IMR-90 (cell line): ENCODE data around the gene CD1B. TPM values are rescaled to one million over a fixed set of nuclear protein-coding genes. Genes with fewer than 3 reads are reported as not detected.

Source experiments
- ATAC-seq: fragments of 200-7000 bp; cut with Tn5 transposase; 2 replicates; pipeline ENCODE4 v1.9.1; 2020; ENCODE audit warnings: low read depth, mild to moderate bottlenecking, moderate library complexity
- BruUV-seq: library from RNA; stranded (reverse); fragments of 400-500 nt; replicated peaks from 2 replicates; lab custom pipeline; 2021; lab: Mats Ljungman, UMichigan
- CTCF ChIA-PET: fragments of 300-600 bp; formaldehyde crosslinking; extraction: SDS; loops from one replicate; lab custom pipeline; 2021; ENCODE audit warnings: antibody characterized with exemption; lab: Yijun Ruan, JAX
- POLR2A ChIA-PET: fragments of 300-600 bp; sonication (Branson Sonifier 250); formaldehyde crosslinking; loops from one replicate; lab custom pipeline; 2022; ENCODE audit warnings: antibody characterized with exemption; ENCODE audit not compliant: unreplicated experiment; lab: Charles Lee
- DNase-seq: peaks from one replicate; pipeline ENCODE4 v3.0.0; 2013
- H2AFZ ChIP-seq: replicated peaks from 2 replicates; pipeline ENCODE3; 2013; ENCODE audit warnings: low read length, mild to moderate bottlenecking; ENCODE audit not compliant: poor library complexity
- H2AK5ac ChIP-seq: 2 replicates; pipeline ENCODE4 v1.6.1; 2013; ENCODE audit warnings: low read depth, low read length, inconsistent platforms
- H2AK9ac ChIP-seq: replicated peaks from 2 replicates; pipeline ENCODE3; 2013; ENCODE audit warnings: mild to moderate bottlenecking, low read depth, low read length, moderate library complexity; ENCODE audit not compliant: poor library complexity
- H2BK120ac ChIP-seq: 2 replicates; pipeline ENCODE4 v1.6.1; 2013; ENCODE audit warnings: low read depth, low read length, inconsistent platforms
- H2BK15ac ChIP-seq: 3 replicates; pipeline ENCODE4 v1.6.1; 2013; ENCODE audit warnings: low read depth, low read length, inconsistent platforms
- H2BK20ac ChIP-seq: 2 replicates; pipeline ENCODE4 v1.6.1; 2013; ENCODE audit warnings: low read depth, mild to moderate bottlenecking, inconsistent platforms, low read length, moderate library complexity
- H2BK5ac ChIP-seq: 2 replicates; pipeline ENCODE4 v1.6.1; 2013; ENCODE audit warnings: mild to moderate bottlenecking, low read depth, low read length, inconsistent platforms; ENCODE audit not compliant: poor library complexity, severe bottlenecking
- H3K14ac ChIP-seq: replicated peaks from 2 replicates; pipeline ENCODE4 v1.6.1; 2013; ENCODE audit warnings: low read depth, low read length, inconsistent platforms
- H3K18ac ChIP-seq: 2 replicates; pipeline ENCODE4 v1.6.1; 2013; ENCODE audit warnings: low read depth, low read length, control low read depth
- H3K23ac ChIP-seq: 2 replicates; pipeline ENCODE4 v1.6.1; 2013; ENCODE audit warnings: low read depth, low read length, inconsistent platforms
- H3K27ac ChIP-seq: 2 replicates; pipeline ENCODE4 v1.5.1; 2013; ENCODE audit warnings: mild to moderate bottlenecking, control low read depth, low read length; ENCODE audit not compliant: insufficient read depth
- H3K27me3 ChIP-seq: 2 replicates; pipeline ENCODE4 v1.6.1; 2013; ENCODE audit warnings: low read length; ENCODE audit not compliant: control insufficient read depth, insufficient read depth
- H3K36me3 ChIP-seq: 2 replicates; pipeline ENCODE4 v1.6.1; 2013; ENCODE audit warnings: low read length, mixed read lengths; ENCODE audit not compliant: control insufficient read depth, insufficient read depth
- H3K4ac ChIP-seq: 2 replicates; pipeline ENCODE4 v1.6.1; 2013; ENCODE audit warnings: low read depth, low read length, inconsistent platforms
- H3K4me1 ChIP-seq: 2 replicates; pipeline ENCODE4 v1.6.1; 2013; ENCODE audit warnings: low read length, mixed read lengths; ENCODE audit not compliant: control insufficient read depth, insufficient read depth
- H3K4me2 ChIP-seq: 2 replicates; pipeline ENCODE4 v1.6.1; 2013; ENCODE audit warnings: low read depth, mild to moderate bottlenecking, control low read depth, low read length, moderate library complexity
- H3K4me3 ChIP-seq: 2 replicates; pipeline ENCODE4 v1.5.1; 2013; ENCODE audit warnings: low read depth, mild to moderate bottlenecking, control low read depth, low read length, moderate library complexity; ENCODE audit not compliant: insufficient read depth
- H3K56ac ChIP-seq: 2 replicates; pipeline ENCODE4 v1.6.1; 2013; ENCODE audit warnings: low read length, inconsistent platforms; ENCODE audit not compliant: insufficient read depth; ENCODE audit errors: extremely low read depth
- H3K79me1 ChIP-seq, 2 experiments: 2 replicates each; pipeline ENCODE4 v1.6.1; 2013; ENCODE audit warnings: low read length in 2 of 2, inconsistent platforms in 1 of 2, low read depth in 1 of 2
- H3K9ac ChIP-seq: 2 replicates; pipeline ENCODE4 v1.6.1; 2013; ENCODE audit warnings: low read depth, low read length, control low read depth
- H3K9me1 ChIP-seq: 2 replicates; pipeline ENCODE4 v1.6.1; 2013; ENCODE audit warnings: low read length, inconsistent platforms; ENCODE audit not compliant: insufficient read depth
- H3K9me3 ChIP-seq: 2 replicates; pipeline ENCODE4 v1.6.1; 2013; ENCODE audit warnings: low read length; ENCODE audit not compliant: control insufficient read depth, insufficient read depth
- H4K20me1 ChIP-seq: 2 replicates; pipeline ENCODE4 v1.6.1; 2013; ENCODE audit warnings: low read length, inconsistent platforms; ENCODE audit not compliant: insufficient read depth
- H4K5ac ChIP-seq: 2 replicates; pipeline ENCODE4 v1.6.1; 2013; ENCODE audit warnings: mild to moderate bottlenecking, low read depth, low read length, control low read depth
- H4K8ac ChIP-seq, 2 experiments: 2 replicates each; pipeline ENCODE4 v1.6.1; 2013; ENCODE audit warnings: low read depth in 2 of 2, low read length in 2 of 2, control low read depth in 1 of 2, inconsistent platforms in 1 of 2
- H4K91ac ChIP-seq: 2 replicates; pipeline ENCODE4 v1.6.1; 2013; ENCODE audit warnings: low read depth, low read length, inconsistent platforms; ENCODE audit not compliant: insufficient read depth
- BHLHE40 ChIP-seq: fragments of 150-350 bp; IDR thresholded peaks from 2 replicates; pipeline ENCODE4 v1.6.1; 2016; ENCODE audit warnings: mild to moderate bottlenecking, low read depth, low read length
- CEBPB ChIP-seq: IDR thresholded peaks from 2 replicates; pipeline ENCODE4 v1.6.1; 2012; ENCODE audit warnings: low read depth, low read length, improper control_type of control experiment
- CHD1 ChIP-seq: IDR thresholded peaks from 2 replicates; pipeline ENCODE4 v1.6.1; 2012; ENCODE audit warnings: low read depth, low read length, improper control_type of control experiment
- CTCF ChIP-seq: conservative IDR thresholded peaks from 2 replicates; pipeline ENCODE4 v1.5.1; 2012; ENCODE audit warnings: mild to moderate bottlenecking, low read depth, low read length, improper control_type of control experiment
- ELK1 ChIP-seq: fragments of 150-350 bp; IDR thresholded peaks from 2 replicates; pipeline ENCODE4 v1.6.1; 2016; ENCODE audit warnings: low read depth, mild to moderate bottlenecking, low read length, moderate library complexity, borderline replicate concordance
- FOS ChIP-seq: fragments of 150-350 bp; IDR thresholded peaks from 2 replicates; pipeline ENCODE4 v1.6.1; 2016; ENCODE audit warnings: low read depth, low read length
- MAFK ChIP-seq: IDR thresholded peaks from 2 replicates; pipeline ENCODE4 v1.6.1; 2012; ENCODE audit warnings: low read depth, low read length, improper control_type of control experiment
- MAZ ChIP-seq: IDR thresholded peaks from 2 replicates; pipeline ENCODE4 v1.6.1; 2012; ENCODE audit warnings: low read depth, mild to moderate bottlenecking, low read length, improper control_type of control experiment, moderate library complexity, borderline replicate concordance
- MXI1 ChIP-seq: IDR thresholded peaks from 2 replicates; pipeline ENCODE4 v1.6.1; 2012; ENCODE audit warnings: low read depth, mild to moderate bottlenecking, low read length, moderate library complexity, borderline replicate concordance
- NFE2L2 ChIP-seq: fragments of 150-350 bp; IDR thresholded peaks from 2 replicates; pipeline ENCODE4 v1.6.1; 2016; ENCODE audit warnings: low read depth, mild to moderate bottlenecking, low read length
- POLR2A ChIP-seq: IDR thresholded peaks from 2 replicates; pipeline ENCODE4 v1.6.1; 2012; ENCODE audit warnings: mild to moderate bottlenecking, low read depth, low read length
- RAD21 ChIP-seq: IDR thresholded peaks from 2 replicates; pipeline ENCODE4 v1.6.1; 2012; ENCODE audit warnings: low read length, improper control_type of control experiment
- RCOR1 ChIP-seq: IDR thresholded peaks from 2 replicates; pipeline ENCODE4 v1.6.1; 2012; ENCODE audit warnings: mild to moderate bottlenecking, low read length, improper control_type of control experiment; ENCODE audit not compliant: insufficient replicate concordance
- RFX5 ChIP-seq: IDR thresholded peaks from 2 replicates; pipeline ENCODE4 v1.8.0; 2012; ENCODE audit warnings: low read depth, mild to moderate bottlenecking, low read length, moderate library complexity
- SMC3 ChIP-seq: fragments of 150-350 bp; IDR thresholded peaks from 2 replicates; pipeline ENCODE4 v1.6.1; 2016; ENCODE audit warnings: low read depth, mild to moderate bottlenecking, antibody characterized with exemption, low read length, moderate library complexity
- WGBS, 2 experiments: methylation state at CpG; one replicate each; pipeline versions ENCODE4 v1.1.5 to v1.1.7; 2013; ENCODE audit warnings: missing lambda C conversion rate in 2 of 2; ENCODE audit not compliant: insufficient read length in 1 of 2; ENCODE audit errors: extremely low coverage in 2 of 2; 5-methylcytosine and 5-hydroxymethylcytosine counted together
- dilution Hi-C: fragments of 300-500 bp; cut with HindIII; formaldehyde crosslinking; loops from one replicate; pipeline ENCODE4 v1.14.3; 2018; ENCODE audit warnings: low sequenced_read_pairs; ENCODE audit not compliant: unreplicated experiment
- in situ Hi-C: fragments of 300-500 bp; cut with MboI; formaldehyde crosslinking; loops from 3 replicates; pipeline ENCODE4 v1.14.3; 2019; ENCODE audit warnings: low sequenced_read_pairs, inconsistent platforms, mixed read lengths
- intact Hi-C: fragments of 100-400 bp; cut with micrococcal nuclease; formaldehyde crosslinking; loops from 2 replicates; pipeline ENCODE4 v1.10.0; 2022
- polyA plus RNA-seq, 3 experiments: library from polyadenylated mRNA; depleted of rRNA; stranded (reverse); fragments of >200 nt; gene quantifications; 2 replicates each; pipeline ENCODE4 v1.2.3, GENCODE V29; 2012; ENCODE audit warnings: low replicate concordance in 1 of 3
- total RNA-seq: library from RNA; depleted of rRNA; stranded (reverse); fragments of >200 nt; gene quantifications from 2 replicates; pipeline ENCODE4 v1.2.3, GENCODE V29; 2012
- TF ChIP-seq, protein P1 (sequence below): fragments of 150-350 bp; IDR thresholded peaks from 2 replicates; pipeline ENCODE4 v1.6.1; 2017; ENCODE audit warnings: mild to moderate bottlenecking, antibody characterized with exemption, low read length, low read depth

The CD1B gene
- total and polyA plus RNA-seq, 2 of the 4 experiments (the other 2 are of a cell fraction): not detected

DNA sequence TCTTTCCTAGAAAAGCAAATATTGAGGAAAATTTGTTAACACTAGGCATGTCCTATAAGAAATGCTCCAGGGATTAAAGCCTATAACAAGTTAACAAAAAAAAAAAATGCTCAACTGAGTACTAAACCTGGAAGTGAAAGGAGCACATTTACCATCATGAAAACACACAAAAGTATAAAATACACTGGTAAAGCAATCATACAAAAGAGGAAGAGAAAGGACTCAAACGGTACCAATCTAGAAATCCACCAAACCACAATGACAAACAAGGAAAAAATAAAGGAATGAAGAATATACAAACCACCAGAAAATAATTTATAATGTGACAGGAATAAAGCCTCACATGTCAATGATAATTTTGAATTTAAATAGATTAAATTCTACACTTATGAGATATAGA, 43.5 kb upstream of the CD1B start:
- ChIA-PET POLR2A (no interaction called here), CTCF (no interaction called here)
- no peak overlapping the region for H2BK15ac ChIP-seq
- H3K9me3 ChIP-seq: peaks cover 5% of the 10 kb centered on the region; the same call in 1 of the 2 replicates
- ATAC-seq: no peak
- H2AK9ac ChIP-seq: no peak overlapping the region
- no peak for DNase-seq
- no peak overlapping the region for H4K5ac ChIP-seq
- H2BK120ac ChIP-seq: no peak overlapping the region
- no peak overlapping the region for H3K9ac ChIP-seq
- no peaks in the 10 kb centered on the region for H3K27me3 ChIP-seq
- no peak overlapping the region for H3K4ac ChIP-seq
- H2BK5ac ChIP-seq: no peak overlapping the region
- no peak overlapping the region for H3K4me2 ChIP-seq
- H3K18ac ChIP-seq: no peak overlapping the region
- no peak overlapping the region for H3K4me3 ChIP-seq
- no peak for TF ChIP-seq FOS
- TF ChIP-seq SMC3: no peak
- no peak for TF ChIP-seq ELK1
- no peak for TF ChIP-seq RAD21
- no peak for TF ChIP-seq CEBPB
- TF ChIP-seq BHLHE40: no peak
- TF ChIP-seq, protein P1, sequence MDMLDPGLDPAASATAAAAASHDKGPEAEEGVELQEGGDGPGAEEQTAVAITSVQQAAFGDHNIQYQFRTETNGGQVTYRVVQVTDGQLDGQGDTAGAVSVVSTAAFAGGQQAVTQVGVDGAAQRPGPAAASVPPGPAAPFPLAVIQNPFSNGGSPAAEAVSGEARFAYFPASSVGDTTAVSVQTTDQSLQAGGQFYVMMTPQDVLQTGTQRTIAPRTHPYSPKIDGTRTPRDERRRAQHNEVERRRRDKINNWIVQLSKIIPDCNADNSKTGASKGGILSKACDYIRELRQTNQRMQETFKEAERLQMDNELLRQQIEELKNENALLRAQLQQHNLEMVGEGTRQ: no peak
- TF ChIP-seq CHD1: no peak
- no peak for TF ChIP-seq MAZ
- no peak for TF ChIP-seq POLR2A
- TF ChIP-seq NFE2L2: no peak
- no peak for TF ChIP-seq MAFK
- no peak for TF ChIP-seq RCOR1
- TF ChIP-seq MXI1: no peak
- no peak for TF ChIP-seq RFX5
- no peak for TF ChIP-seq CTCF
- H3K14ac ChIP-seq: no peak overlapping the region
- dilution Hi-C loops (no loop called here), intact Hi-C loops (no loop called here), in situ Hi-C loops (no loop called here)
- no TSS peak for BruUV-seq
- H2AK5ac ChIP-seq: no peak overlapping the region
- no peak overlapping the region for H2BK20ac ChIP-seq
- H3K9me1 ChIP-seq: no peaks in the 10 kb centered on the region
- no peak overlapping the region for H2AFZ ChIP-seq
- no peak overlapping the region for H4K91ac ChIP-seq
- no peaks in the 10 kb centered on the region for H3K4me1 ChIP-seq
- no CpG with 5 or more reads among the region's 1 CpG for WGBS, 2 experiments
- no peaks in the 10 kb centered on the region for H3K36me3 ChIP-seq
- H3K27ac ChIP-seq: no peak overlapping the region
- no peak overlapping the region for H4K8ac ChIP-seq
- H4K20me1 ChIP-seq: no peaks in the 10 kb centered on the region
- no peaks in the 10 kb centered on the region for H3K79me1 ChIP-seq
- H3K56ac ChIP-seq: no peak overlapping the region
- no peak overlapping the region for H3K23ac ChIP-seq
